CD1c-positive myeloid dendritic cell (primary cell): ENCODE measurements around the gene TMEM141.
"Not testable (repeated sequence)": the region's sequence is repeated elsewhere in the genome, so short reads cannot be mapped to it uniquely, and the experiment has no call there.

Source experiments
- DNase-seq: peaks from one replicate; pipeline ENCODE4 v3.0.0-alpha.2; 2016; ENCODE audit errors: extremely low spot score

TMEM141 gene

DNA sequence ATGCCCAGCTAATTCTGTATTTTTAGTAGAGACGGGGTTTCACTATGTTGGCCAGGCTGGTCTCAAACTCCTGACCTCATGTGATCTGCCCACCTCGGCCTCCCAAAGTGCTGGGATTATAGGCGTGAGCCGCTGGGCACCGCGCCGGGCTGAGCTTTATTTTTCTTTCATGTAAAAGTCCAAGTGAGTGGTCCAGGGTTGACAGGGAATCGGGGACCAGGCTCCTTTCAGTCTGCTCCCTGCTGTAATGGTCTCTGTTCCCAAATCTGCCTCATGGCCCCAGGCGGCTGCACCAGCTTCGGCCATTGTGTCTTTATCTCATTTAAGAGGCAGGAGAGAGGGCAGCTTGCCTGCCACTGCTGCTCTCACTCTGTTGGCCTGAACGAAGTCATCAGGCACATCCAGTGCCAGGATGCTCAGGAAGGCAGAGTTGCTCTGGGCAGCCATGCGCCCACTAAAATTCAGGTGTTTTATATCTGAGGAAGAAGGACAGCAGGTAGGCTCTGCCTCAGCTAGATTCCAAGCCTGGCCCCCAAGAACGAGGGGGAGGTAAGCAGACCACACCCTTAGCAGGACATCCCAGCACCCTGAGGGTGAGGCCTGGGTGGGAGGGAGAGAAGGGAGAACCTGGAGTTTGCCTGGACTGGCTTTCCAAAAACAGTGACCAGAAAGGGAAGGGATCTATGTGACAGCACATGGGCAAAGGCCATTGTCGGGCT, 3.3 kb downstream of the TMEM141 start:
- no peak for DNase-seq

- peak; percentile 16 for DNase-seq
Measured at GRCh38 chr9:136795000-136795348, 3.8 kb downstream of the TMEM141 start.

GRCh38 chr9:136796238-136796774, 5.2 kb downstream of the TMEM141 start, which contains the start of gene CCDC183:
TSS of gene CCDC183 (plus strand) at chr9:136796338. CDS start at chr9:136796398, 60 bp downstream.
- DNase-seq: no peak

DNA sequence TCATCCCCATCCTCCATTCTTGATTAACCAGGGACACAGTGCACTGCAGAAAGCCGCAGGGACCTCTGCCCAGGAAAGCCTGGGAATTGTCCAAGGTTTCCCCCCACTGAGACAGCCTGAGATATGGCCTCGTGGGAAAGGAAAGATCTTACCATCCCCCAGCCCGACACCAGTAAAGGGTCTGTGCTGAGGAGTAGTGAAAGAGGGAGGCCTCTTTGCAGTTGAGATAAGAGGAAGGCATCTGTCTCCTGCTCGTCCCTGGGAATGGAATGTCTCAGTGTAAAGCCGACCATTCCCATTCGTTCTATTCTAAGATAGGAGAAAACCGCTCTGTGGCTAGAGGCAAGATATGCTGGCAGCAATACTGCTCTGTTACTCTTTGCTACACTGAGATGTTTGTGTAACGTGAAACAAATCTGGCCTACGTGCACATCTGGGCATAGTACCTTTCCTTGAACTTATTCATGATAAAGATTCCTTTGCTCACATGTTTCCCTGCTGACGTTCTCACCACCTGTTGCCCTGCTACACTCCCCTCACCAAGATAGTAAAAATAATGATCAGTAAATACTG, 5.7 kb downstream of the TMEM141 start:
- DNase-seq: not testable (repeated sequence)

GRCh38 chr9:136798708-136799078, 7.5 kb downstream of the TMEM141 start:
- no peak for DNase-seq

- DNase-seq: no peak
Measured at GRCh38 chr9:136799079-136799853, 8.1 kb downstream of the TMEM141 start.

- DNase-seq: peak; percentile 75
Measured at GRCh38 chr9:136799854-136800657, 8.9 kb downstream of the TMEM141 start.

DNA sequence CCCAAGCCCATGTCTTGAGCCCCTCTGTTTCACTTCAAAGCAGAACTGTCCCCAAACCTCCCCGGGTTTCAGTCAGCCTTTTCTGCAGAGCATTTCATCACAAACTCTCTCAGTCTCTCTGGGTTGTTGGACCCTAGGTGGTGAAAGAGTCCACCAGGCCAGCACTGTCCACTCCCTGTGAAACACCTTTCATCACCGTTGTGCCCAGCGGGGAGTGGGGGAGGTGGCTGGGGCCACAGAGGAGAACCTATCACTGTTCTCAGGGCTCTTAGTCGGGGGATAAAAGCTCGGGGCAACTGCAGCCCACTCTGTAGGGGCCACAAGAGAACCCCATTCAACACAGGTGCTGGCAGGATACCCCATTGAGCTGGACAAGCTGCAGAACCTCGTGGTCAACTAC, 11.2 kb downstream of the TMEM141 start:
- DNase-seq: no peak

DNA sequence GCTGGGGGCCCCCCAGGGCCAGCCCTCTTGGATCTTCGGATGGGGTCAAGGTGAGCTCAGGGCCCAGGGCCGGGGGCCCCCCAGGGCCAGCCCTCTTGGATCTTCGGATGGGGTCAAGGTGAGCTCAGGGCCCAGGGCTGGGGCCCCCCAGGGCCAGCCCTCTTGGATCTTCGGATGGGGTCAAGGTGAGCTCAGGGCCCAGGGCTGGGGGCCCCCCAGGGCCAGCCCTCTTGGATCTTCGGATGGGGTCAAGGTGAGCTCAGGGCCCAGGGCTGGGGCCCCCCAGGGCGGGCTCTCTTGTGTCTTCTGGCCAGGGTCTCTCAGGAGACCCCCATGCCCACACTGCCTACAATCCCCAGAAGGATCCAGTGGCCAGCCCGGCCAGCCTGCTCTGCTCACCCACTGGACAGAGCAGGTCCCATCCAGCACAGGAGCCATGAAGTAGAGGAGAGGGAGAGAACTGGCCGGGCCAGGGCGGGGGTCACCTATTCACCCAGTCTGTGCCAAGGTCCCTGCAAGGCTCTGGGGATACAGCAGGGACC, 11.9 kb downstream of the TMEM141 start:
- not testable (repeated sequence) for DNase-seq

DNA sequence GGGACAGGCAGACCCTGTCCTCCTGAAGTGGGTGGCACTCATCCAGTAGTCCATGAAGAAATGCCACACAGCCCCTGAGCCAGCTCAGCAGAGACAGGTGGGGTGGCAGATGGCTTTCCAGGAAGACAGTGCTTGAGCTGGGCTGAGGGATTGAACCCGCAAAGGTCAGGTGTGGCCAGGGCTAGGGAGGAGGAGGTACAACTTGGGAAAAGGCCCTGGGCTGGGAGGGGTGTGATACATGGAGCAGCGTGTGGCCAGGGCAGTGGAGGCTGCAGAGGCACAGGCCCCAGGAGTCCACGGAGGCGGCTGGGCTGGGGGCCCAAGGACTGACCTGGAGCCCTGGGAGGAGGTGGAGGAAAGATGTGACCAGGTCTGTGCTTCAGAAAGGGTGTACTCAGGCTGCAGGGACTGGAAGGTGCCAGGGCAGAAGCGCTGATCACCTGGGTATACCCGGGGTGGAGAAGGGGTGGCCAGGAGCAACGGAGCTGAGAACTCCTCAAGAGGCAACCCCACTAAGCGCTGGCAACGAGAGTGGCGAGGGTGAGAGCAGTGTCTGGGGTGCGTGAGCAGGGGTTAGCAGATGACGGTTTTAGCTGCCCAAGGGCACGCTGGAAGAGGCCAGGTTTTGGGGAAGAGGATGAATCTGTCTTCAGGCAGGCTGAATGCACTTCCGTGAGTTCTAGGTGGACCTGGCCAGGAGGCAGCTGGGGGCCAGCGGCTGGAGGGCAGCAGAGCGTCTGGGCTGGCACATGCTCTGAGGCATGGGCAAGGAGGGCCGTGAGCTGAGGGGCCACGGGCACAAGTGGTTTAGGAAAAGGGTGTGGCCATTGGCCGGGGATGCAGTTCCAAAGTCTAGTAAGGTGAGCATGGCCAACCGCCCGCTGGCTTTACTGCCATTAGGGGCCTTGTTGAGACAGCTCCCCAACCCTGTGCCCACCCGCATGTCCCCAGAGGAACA, 12.7 kb downstream of the TMEM141 start:
- no peak for DNase-seq

DNA sequence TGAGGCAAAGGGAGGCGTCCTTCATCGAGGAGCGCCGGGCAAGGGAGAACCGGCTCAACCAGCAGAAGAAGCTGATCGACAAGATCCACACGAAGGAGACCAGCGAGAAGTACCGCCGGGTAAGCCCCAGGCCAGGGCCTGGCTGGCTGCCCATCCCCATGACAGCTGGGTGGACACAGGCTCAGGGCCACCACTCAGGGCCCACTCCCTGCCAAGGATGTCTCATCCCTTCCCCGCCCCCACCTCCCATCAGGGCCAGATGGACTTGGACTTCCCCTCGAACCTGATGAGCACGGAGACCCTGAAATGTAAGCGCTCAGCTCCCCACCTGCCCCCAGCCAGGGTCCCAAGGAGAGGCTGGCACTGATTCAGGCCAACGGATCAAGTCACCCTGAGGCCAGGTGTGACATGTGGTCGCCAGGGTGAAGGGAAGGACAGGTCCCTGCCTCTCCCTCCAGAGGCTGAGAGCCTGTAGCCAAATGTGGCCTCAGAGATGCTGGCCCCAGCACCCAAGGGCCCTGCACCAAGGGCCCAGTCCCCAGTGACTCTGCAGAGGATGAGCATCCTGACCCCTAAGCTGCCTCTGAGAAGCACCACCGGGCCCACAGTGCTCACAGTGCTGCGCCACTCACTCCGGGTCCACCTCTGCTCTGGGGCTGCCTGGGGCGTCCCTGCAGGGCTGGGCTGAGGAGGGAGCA, 13.5 kb downstream of the TMEM141 start:
- DNase-seq: no peak

- DNase-seq: no peak
Measured at GRCh38 chr9:136805207-136805740, 14.1 kb downstream of the TMEM141 start.

DNA sequence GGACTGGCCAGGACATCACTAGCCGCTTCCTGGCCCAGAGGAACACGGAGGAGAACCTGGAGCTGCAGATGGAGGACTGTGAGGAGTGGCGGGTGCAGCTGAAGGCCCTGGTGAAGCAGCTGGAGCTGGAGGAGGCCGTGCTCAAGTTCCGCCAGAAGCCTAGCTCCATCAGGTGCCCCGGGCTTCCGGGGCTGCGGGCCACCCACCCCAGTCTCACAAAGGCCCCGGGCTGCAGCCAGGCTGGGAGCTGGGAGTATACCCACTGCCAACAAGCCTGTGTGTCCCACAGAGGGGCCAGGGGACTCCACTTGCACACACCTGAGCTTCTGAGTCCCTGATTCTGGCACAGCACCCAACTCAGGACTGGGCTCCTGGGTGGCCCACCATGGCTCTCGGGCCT, 14.9 kb downstream of the TMEM141 start:
- no peak for DNase-seq

GRCh38 chr9:136806631-136807201, 15.6 kb downstream of the TMEM141 start:
- DNase-seq: no peak

- peak; percentile 91 for DNase-seq
Measured at GRCh38 chr9:136807281-136808074, 16.3 kb downstream of the TMEM141 start, which contains the start of gene RABL6. TSS of gene RABL6 (plus strand) at chr9:136807948. CDS start at chr9:136808197, 249 bp downstream.

GRCh38 chr9:136808075-136808805, 17.1 kb downstream of the TMEM141 start:
- peak; percentile 6 for DNase-seq

DNA sequence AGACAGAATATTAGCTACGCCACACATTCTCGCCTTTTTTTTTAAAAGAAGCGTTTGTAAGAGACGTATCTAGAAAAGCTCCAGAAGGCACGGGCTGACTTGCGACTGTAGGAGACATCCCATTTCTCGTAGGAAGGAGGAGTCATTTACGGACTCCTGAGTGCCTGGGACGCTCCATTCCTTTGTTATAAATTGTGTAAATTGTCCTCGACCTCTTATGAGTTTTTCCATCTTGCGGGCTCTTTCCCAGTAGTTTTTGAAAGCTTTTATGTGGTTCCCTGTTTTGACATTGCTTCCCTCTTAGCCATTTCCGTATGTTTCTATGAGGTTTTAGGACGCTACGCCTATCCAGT, 17.6 kb downstream of the TMEM141 start:
- peak; percentile 41 for DNase-seq
